Measurements from ENCODE around the gene PIGK.

DNA sequence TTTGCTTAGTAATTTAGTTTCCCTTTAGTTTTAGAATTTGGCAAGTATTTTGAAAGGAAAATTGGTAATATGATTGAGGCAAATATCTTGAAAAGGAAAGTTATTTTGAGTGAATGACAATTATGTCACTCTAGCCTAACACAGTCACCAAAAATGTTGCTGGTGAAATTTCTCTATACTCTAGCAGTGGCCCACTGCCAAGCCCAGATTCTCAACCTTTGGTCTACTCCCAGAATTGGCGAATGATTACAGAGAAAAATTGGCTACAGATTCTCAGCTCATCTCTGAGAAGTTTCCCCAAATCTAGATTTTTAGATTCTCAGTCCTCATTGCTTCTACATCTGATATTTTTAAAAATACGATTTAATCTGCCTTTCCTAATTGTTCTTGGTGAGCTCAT lies 84.9 kb downstream of the PIGK start:
- TF ChIP-seq EZH2 (IDR thresholded peaks at IDR 0.05; ENCODE audit: borderline replicate concordance, low read depth, low read length, severe bottlenecking) = no peak
- TF ChIP-seq GATA2 (IDR thresholded peaks at IDR 0.05; ENCODE audit: insufficient read depth, insufficient read length, low read depth, low read length) = no peak
- TF ChIP-seq, protein P1, sequence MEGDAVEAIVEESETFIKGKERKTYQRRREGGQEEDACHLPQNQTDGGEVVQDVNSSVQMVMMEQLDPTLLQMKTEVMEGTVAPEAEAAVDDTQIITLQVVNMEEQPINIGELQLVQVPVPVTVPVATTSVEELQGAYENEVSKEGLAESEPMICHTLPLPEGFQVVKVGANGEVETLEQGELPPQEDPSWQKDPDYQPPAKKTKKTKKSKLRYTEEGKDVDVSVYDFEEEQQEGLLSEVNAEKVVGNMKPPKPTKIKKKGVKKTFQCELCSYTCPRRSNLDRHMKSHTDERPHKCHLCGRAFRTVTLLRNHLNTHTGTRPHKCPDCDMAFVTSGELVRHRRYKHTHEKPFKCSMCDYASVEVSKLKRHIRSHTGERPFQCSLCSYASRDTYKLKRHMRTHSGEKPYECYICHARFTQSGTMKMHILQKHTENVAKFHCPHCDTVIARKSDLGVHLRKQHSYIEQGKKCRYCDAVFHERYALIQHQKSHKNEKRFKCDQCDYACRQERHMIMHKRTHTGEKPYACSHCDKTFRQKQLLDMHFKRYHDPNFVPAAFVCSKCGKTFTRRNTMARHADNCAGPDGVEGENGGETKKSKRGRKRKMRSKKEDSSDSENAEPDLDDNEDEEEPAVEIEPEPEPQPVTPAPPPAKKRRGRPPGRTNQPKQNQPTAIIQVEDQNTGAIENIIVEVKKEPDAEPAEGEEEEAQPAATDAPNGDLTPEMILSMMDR (IDR thresholded peaks at IDR 0.05; ENCODE audit: extremely low read depth in 1 of 2, insufficient read depth in 1 of 2, low read depth in 1 of 2, low read length in 2 of 2) = no peak
- no peak for TF ChIP-seq POLR2A (IDR thresholded peaks at IDR 0.05; ENCODE audit: low read depth, low read length)
- no peak for TF ChIP-seq POLR2AphosphoS5 (IDR thresholded peaks at IDR 0.05; ENCODE audit: insufficient read depth, low read depth, low read length)
- no peak for TF ChIP-seq MAX (IDR thresholded peaks at IDR 0.05; ENCODE audit: insufficient read depth, insufficient read length)

All from endothelial cell of umbilical vein (primary cell).